Psoas muscle (tissue), 8 donors: ENCODE measurements around the gene AGAP3. TPM values are rescaled to one million over a fixed set of nuclear protein-coding genes. Genes with fewer than 3 reads are reported as not detected.

ENCODE experiments used
- ATAC-seq, 4 donors: fragments of 200-7000 bp; cut with Tn5 transposase; one replicate each; pipeline ENCODE4 v1.9.1; 2020; ENCODE audit warnings: moderate library complexity in 3 of 4, mild to moderate bottlenecking in 2 of 4
- DNase-seq, 2 donors: peaks; one replicate each; pipeline ENCODE4 v3.0.0-alpha.2; 2020
- H3K27ac ChIP-seq: fragments of 200-600 bp; one replicate; pipeline ENCODE4 v1.8.0; 2022
- H3K27me3 ChIP-seq, 3 donors: fragments of 200-600 bp in 1 of 3; one replicate each; pipeline versions ENCODE4 v1.6.1 to v1.8.0; 2013 to 2022; ENCODE audit warnings: low read length in 2 of 3, mild to moderate bottlenecking in 2 of 3, moderate library complexity in 1 of 3; ENCODE audit not compliant: insufficient read depth in 3 of 3
- H3K36me3 ChIP-seq, 2 donors: fragments of 200-600 bp in 1 of 2; one replicate each; pipeline versions ENCODE4 v1.6.1 to v1.8.0; 2013 to 2022; ENCODE audit warnings: low read depth in 1 of 2, mild to moderate bottlenecking in 1 of 2, moderate library complexity in 1 of 2; ENCODE audit not compliant: insufficient read depth in 1 of 2
- H3K4me1 ChIP-seq: fragments of 200-600 bp; one replicate; pipeline ENCODE4 v1.8.0; 2022
- H3K4me3 ChIP-seq: fragments of 200-600 bp; one replicate; pipeline ENCODE4 v1.8.0; 2022; ENCODE audit warnings: mild to moderate bottlenecking
- H3K9me3 ChIP-seq: fragments of 200-600 bp; one replicate; pipeline ENCODE4 v1.8.0; 2022
- WGBS, 3 donors: extraction: QIAGEN DNeasy Blood & Tissue Kit; methylation state at CpG; one replicate each; pipeline versions ENCODE4 v1.1.6 to v1.1.7; 2013; 5-methylcytosine and 5-hydroxymethylcytosine counted together
- intact Hi-C, 2 donors: fragments of 100-400 bp; cut with DNase I; formaldehyde crosslinking; loops; one replicate each; pipeline versions ENCODE4 v1.11.0 to v1.14.2; 2022
- polyA plus RNA-seq, 3 donors: library from polyadenylated mRNA; stranded (reverse); fragments of 200-250 nt; gene quantifications; one replicate each; pipeline ENCODE4 v1.2.3, GENCODE V29; 2013
- total RNA-seq, 4 donors: library from RNA; stranded (reverse); fragmentation: NEBNext Ultra II Directional in 2 of 4; extraction: Animal tissue kit (Norgen Biotek cat#: 25700) in 2 of 4; gene quantifications; one replicate each; pipeline versions ENCODE4 v1.2.1 to v1.2.4, GENCODE V29; 2021 to 2023
- TF ChIP-seq, protein P1 (sequence below): fragments of 200-600 bp; IDR thresholded peaks from one replicate; pipeline ENCODE4 v1.8.0; 2022; ENCODE audit warnings: antibody characterized with exemption
- donor health status: healthy with polysubstance abuse.
- donor health status: DM: no; HTN: no; CAD: no; lungs with moderate emphysema.
- donor health status: Bipolar disorder and iron deficiency.
- donor health status: healthy.
- donor health status: DM: yes; HTN: yes; CAD: no.
- donor health status: DM: no; HTN: no; CAD: no.
- donor health status: DM: no; HTN: no; CAD: no.
- donor health status: DM: yes; HTN: yes; CAD: no.

Gene AGAP3
- total and polyA plus RNA-seq, 7 donors: 38.4 to 75.3 (median 51.4) TPM

DNA sequence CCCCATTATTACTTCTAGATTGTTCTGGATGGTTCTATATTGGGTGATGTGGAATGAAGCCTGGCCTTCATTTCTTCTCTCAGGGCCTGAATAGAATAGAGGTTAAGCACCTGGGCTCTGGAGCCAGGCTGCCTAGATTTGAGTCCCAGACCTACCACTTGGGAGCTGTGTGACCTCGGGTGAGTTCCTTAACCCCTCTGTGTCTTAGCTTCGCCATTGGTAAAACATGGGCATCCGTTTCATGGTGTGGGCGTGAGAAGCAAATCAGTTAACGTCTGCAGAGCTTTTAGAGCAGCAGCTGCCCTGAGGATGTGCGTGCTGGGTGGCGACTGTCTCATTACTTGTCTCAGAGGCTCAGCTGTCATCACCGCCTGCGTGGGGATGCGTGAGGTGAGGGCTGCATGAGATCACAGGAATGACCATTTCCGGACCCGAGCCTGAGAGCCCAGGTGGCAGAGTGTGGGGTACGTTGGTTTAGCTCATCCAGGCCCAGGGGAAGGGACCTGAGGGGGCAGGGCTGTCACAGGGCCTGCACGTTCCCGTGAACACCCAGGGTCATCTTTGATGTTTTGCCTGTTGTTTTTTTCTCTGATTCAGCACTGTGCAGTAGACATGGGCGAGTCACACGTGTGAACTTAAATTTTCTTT, 9.7 kb downstream of the AGAP3 start:
- Histone ChIP-seq H3K4me1 (no peaks in the 10 kb centered on the region), H3K9me3 (no peaks in the 10 kb centered on the region), H3K4me3 (no peak overlapping the region), H3K27ac (no peak overlapping the region), H3K36me3 (peaks cover 0 to 8% of the 10 kb centered on the region in 2 donors), H3K27me3 (no peaks in the 10 kb centered on the region)
- no peak for DNase-seq
- intact Hi-C loops: no loop called here
- WGBS, 3 donors: 66 to 76% (median 70%) methylated on average over 17 of the region's 17 CpGs
- no peak for ATAC-seq
- TF ChIP-seq, protein P1, sequence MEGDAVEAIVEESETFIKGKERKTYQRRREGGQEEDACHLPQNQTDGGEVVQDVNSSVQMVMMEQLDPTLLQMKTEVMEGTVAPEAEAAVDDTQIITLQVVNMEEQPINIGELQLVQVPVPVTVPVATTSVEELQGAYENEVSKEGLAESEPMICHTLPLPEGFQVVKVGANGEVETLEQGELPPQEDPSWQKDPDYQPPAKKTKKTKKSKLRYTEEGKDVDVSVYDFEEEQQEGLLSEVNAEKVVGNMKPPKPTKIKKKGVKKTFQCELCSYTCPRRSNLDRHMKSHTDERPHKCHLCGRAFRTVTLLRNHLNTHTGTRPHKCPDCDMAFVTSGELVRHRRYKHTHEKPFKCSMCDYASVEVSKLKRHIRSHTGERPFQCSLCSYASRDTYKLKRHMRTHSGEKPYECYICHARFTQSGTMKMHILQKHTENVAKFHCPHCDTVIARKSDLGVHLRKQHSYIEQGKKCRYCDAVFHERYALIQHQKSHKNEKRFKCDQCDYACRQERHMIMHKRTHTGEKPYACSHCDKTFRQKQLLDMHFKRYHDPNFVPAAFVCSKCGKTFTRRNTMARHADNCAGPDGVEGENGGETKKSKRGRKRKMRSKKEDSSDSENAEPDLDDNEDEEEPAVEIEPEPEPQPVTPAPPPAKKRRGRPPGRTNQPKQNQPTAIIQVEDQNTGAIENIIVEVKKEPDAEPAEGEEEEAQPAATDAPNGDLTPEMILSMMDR: no peak

DNA sequence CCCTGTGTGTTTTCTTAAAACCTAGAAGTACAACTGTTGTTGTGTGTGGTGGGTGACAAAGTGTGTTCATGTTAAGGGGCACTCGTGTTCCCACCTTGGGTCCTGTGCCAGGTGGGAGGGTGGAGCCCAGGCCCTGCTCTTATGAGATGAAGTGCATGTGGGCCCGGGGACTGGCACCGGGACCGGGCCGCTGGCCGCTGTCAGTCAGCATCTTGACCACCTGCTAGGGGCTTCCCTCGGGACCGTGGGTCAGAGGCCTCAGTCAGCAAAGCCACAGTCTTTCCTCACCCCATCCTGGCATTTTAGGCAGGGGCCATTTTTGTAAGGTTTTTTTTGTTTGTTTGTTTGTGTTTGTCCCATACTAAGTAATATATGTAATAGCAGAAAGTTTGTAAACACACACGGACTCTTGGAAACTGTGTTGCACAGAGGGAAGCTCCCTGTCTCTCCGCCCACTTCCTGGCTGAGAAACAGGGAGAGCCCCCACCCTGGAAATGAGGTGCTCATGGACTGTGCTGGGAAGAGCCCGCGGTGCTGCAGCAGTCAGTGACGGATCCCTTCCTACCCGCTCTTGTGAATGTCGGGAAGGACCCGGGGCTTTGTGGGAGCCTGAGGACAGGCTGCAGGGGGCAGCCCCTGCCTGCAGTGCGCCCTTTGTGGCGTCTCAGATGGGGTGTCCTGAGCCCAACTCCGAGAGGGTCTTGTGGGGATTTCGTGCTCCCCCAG, 13.4 kb downstream of the AGAP3 start:
- H3K27me3 ChIP-seq: no peaks in the 10 kb centered on the region
- H3K27ac ChIP-seq: no peak overlapping the region
- 49 to 53% (median 50%) methylated on average over 20 of the region's 20 CpGs for WGBS, 3 donors
- intact Hi-C loops: no loop called here
- DNase-seq (peak in 1 of 2 donors; percentile 11), ATAC-seq (peak in 1 of 4 donors; percentile 21)
- H3K4me3 ChIP-seq: no peak overlapping the region
- H3K9me3 ChIP-seq: no peaks in the 10 kb centered on the region
- peaks cover 0 to 2% of the 10 kb centered on the region in 2 donors for H3K36me3 ChIP-seq
- no peaks in the 10 kb centered on the region for H3K4me1 ChIP-seq
- TF ChIP-seq, protein P1: no peak

DNA sequence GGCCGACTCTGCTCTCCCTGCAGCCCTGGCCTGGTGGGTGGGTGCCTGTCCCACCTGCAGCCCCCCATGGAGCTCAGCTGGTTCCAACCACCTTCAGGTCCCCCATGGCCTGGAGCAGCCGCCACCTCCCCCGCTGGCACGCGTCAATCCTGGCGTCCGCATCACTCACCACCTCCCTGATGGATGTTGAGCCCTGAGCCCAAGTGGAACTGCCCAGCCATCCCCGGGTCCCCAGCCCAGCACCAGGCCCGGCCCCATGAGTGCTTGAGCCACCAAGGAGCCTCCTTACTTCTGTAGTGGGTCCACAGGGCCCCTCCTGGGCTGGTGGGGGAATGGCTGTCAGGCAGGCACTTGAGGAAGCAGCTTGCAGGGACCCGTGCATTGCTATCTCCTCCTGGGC, 14.6 kb downstream of the AGAP3 start:
- intact Hi-C loops: no loop called here
- peaks cover 0 to 8% of the 10 kb centered on the region in 2 donors for H3K36me3 ChIP-seq
- H3K9me3 ChIP-seq: no peaks in the 10 kb centered on the region
- no peaks in the 10 kb centered on the region for H3K4me1 ChIP-seq
- TF ChIP-seq, protein P1: no peak
- no peaks in the 10 kb centered on the region for H3K27me3 ChIP-seq
- WGBS, 3 donors: 89 to 95% (median 90%) methylated on average over 10 of the region's 10 CpGs
- no peak for ATAC-seq
- no peak overlapping the region for H3K27ac ChIP-seq
- peak in 1 of 2 donors; percentile 12 for DNase-seq
- no peak overlapping the region for H3K4me3 ChIP-seq

DNA sequence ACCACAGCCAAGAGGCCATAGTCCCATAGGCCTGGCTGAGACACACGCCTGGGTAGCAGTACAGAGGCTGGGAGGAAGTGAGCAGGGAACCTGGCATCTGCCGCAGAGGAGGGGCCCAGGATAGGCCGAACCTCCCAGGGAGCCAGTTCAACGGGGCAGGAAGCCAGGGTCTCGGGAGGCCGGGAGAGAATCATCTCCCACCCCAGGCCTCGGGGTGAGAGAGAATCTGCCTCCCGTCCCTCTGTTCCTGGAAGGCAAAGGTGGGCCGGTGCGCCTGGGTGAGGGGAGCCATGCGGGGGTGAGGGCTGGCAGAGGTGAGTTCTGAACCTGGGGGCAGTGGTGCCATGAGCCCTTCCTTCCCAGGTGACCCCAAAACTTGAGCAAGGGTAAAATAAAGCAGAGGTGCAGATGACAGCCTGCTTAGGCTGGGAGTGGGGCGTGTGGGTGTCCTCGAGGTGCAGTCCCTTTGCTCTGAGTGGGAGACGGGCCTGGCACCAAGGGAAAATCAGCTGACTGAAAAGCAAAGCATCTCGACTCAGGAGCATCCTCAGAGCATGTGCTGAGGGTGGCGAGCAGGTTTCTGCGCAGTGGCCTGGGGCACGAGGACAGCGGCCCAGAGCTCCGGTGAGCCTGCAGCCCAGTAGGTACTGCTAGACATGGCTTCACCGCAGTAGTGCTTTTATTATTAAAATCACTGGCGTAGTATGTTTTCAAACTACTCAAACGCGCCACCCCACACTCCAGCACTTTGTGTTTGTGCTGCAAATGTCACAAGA, 15.5 kb downstream of the AGAP3 start:
- 81 to 87% (median 86%) methylated on average over 23 to 24 of the region's 24 CpGs for WGBS, 3 donors
- ATAC-seq (no peak), DNase-seq (peak in 1 of 2 donors; percentile 15)
- no peaks in the 10 kb centered on the region for H3K4me1 ChIP-seq
- no peaks in the 10 kb centered on the region for H3K9me3 ChIP-seq
- no peak overlapping the region for H3K4me3 ChIP-seq
- H3K27me3 ChIP-seq: no peaks in the 10 kb centered on the region
- intact Hi-C loops: no loop called here
- H3K36me3 ChIP-seq: peaks cover 0 to 8% of the 10 kb centered on the region in 2 donors
- TF ChIP-seq, protein P1: no peak
- no peak overlapping the region for H3K27ac ChIP-seq
